Lung (tissue), 12 donors: ENCODE results near the gene CCNQ. TPM values are rescaled to one million over a fixed set of nuclear protein-coding genes. Genes with fewer than 3 reads are reported as not detected.
A peak's percentile ranks its signal among the peaks of the same experiment; 100 is the strongest.

Source experiments
- ATAC-seq: fragments of 200-7000 bp; cut with Tn5 transposase; one replicate; pipeline ENCODE4 v1.9.1; 2020; ENCODE audit warnings: moderate number of reproducible peaks; ENCODE audit not compliant: insufficient read depth, low FRiP score
- DNase-seq, 3 donors: peaks; one replicate each; pipeline ENCODE4 v3.0.0-alpha.2; 2013 to 2017
- H3K27ac ChIP-seq, 2 donors: one replicate each; pipeline ENCODE4 v1.5.1; 2013; ENCODE audit warnings: mild to moderate bottlenecking in 2 of 2, moderate library complexity in 2 of 2, control low read depth in 1 of 2, inconsistent platforms in 1 of 2, low read depth in 1 of 2, low read length in 1 of 2
- H3K27me3 ChIP-seq, 3 donors: one replicate each; pipeline ENCODE4 v1.5.1; 2013; ENCODE audit warnings: low read length in 2 of 3; ENCODE audit not compliant: control insufficient read depth in 3 of 3, insufficient read depth in 3 of 3
- H3K36me3 ChIP-seq, 4 donors: one replicate each; pipeline ENCODE4 v1.5.1; 2013; ENCODE audit warnings: low read length in 4 of 4, mild to moderate bottlenecking in 1 of 4, moderate library complexity in 1 of 4; ENCODE audit not compliant: control insufficient read depth in 4 of 4, insufficient read depth in 4 of 4
- H3K4me1 ChIP-seq, 5 donors: one replicate each; pipeline ENCODE4 v1.5.1; 2013; ENCODE audit warnings: low read length in 5 of 5, mild to moderate bottlenecking in 2 of 5, moderate library complexity in 1 of 5; ENCODE audit not compliant: control insufficient read depth in 5 of 5, insufficient read depth in 5 of 5
- H3K4me3 ChIP-seq: one replicate; pipeline ENCODE4 v1.5.1; 2013; ENCODE audit warnings: mild to moderate bottlenecking, control low read depth, moderate library complexity
- H3K9ac ChIP-seq, 2 donors: one replicate each; pipeline ENCODE4 v1.5.1; 2013; ENCODE audit warnings: low read length in 2 of 2, control low read depth in 1 of 2; ENCODE audit not compliant: insufficient read depth in 1 of 2
- H3K9me3 ChIP-seq, 4 donors: one replicate each; pipeline ENCODE4 v1.5.1; 2013; ENCODE audit warnings: low read length in 3 of 4, mild to moderate bottlenecking in 1 of 4, moderate library complexity in 1 of 4; ENCODE audit not compliant: control insufficient read depth in 4 of 4, insufficient read depth in 3 of 4
- CTCF ChIP-seq: IDR thresholded peaks from 2 replicates; pipeline ENCODE4 v1.5.1; 2012; ENCODE audit warnings: mild to moderate bottlenecking; ENCODE audit errors: control extremely low read depth, extremely low read depth
- WGBS, 2 donors: extraction: QIAGEN DNeasy Blood & Tissue Kit; methylation state at CpG; one replicate each; pipeline ENCODE4 v1.1.7; 2013; 5-methylcytosine and 5-hydroxymethylcytosine counted together
- polyA plus RNA-seq, 2 donors: library from polyadenylated mRNA; stranded (reverse); fragments of 200-250 nt; gene quantifications; one replicate each; pipeline ENCODE4 v1.2.1, GENCODE V29; 2013
- total RNA-seq, 2 donors: library from RNA; depleted of rRNA in 1 of 2; stranded (reverse); fragments of >200 nt in 1 of 2; gene quantifications; one replicate each; pipeline ENCODE4 v1.2.1, GENCODE V29; 2014 to 2021
- donor health status: control.
- donor health status: control.
- donor health status: Bipolar disorder and iron deficiency.
- donor health status: healthy.
- donor health status: DM: yes; HTN: yes; CAD: no.

CCNQ gene
- total and polyA plus RNA-seq, 4 donors, result 14.2 to 46.4 (median 24.9) TPM

- peaks cover 0 to 16% (median 4%) of the 10 kb centered on the region in 5 donors for H3K4me1 ChIP-seq
- H3K36me3 ChIP-seq, result no peaks in the 10 kb centered on the region
- WGBS, 2 donors, result 90 to 98% methylated on average over 15 to 19 of the region's 19 CpGs
- no peak overlapping the region for H3K9ac ChIP-seq
- no peak overlapping the region for H3K4me3 ChIP-seq
- no peak for ATAC-seq
- H3K9me3 ChIP-seq, result peaks cover 0 to 7% (median 0%) of the 10 kb centered on the region in 4 donors
- TF ChIP-seq CTCF, result no peak
- H3K27ac ChIP-seq, result no peak overlapping the region
- DNase-seq, result no peak
- peaks cover 0 to 3% (median 0%) of the 10 kb centered on the region in 3 donors for H3K27me3 ChIP-seq
Measured at GRCh38 chrX:153631907-153632594, 33.1 kb upstream of the CCNQ start.

DNA sequence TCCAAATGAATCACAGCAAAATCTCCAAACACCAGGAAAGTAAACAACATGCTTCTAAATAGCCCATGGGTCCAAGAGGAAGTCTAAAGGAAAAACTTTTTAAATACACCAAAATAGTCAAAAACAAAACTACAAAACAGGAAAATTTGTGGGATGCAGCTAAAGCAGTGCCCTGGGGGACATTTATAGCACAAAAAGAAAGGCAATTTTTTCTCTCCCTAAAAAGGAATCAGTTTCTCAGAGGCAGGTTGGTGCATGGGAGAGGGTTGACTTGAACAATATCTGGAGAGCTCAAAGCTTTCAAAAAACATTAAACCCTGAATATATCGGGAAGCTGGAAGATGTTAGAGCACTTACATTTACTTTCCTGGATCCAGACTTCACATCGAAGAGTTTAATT lies 32.4 kb upstream of the CCNQ start:
- H3K9ac ChIP-seq, result no peak overlapping the region
- no peak overlapping the region for H3K27ac ChIP-seq
- H3K4me1 ChIP-seq, result peaks cover 0 to 16% (median 4%) of the 10 kb centered on the region in 5 donors
- WGBS, 2 donors, result 90 to 100% methylated on average over 2 of the region's 2 CpGs
- no peak overlapping the region for H3K4me3 ChIP-seq
- ATAC-seq, result no peak
- H3K27me3 ChIP-seq, result peaks cover 0 to 3% (median 0%) of the 10 kb centered on the region in 3 donors
- TF ChIP-seq CTCF, result no peak
- peaks cover 0 to 7% (median 0%) of the 10 kb centered on the region in 4 donors for H3K9me3 ChIP-seq
- no peaks in the 10 kb centered on the region for H3K36me3 ChIP-seq
- DNase-seq, result no peak

DNA sequence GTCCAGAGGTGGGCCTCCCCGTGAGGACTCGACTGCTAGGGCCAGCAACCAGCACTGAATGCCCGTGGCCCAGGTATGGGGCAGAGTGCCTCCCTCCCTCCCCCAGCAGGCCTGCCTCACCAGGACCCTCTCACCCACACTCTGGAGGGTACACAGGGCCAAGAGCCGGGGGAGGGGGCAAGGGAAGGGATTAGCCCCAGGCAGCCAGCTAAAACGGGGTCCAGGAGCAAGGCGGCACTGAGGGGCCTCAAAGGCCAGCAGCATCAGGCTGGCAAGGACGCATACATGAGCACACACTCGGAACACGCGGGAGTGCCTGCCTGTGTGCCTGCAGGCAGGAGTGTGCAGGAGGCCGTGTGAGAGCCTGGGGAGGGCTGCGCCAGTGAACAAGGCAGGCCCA lies 29.7 kb upstream of the CCNQ start:
- H3K9ac ChIP-seq, result no peak overlapping the region
- DNase-seq, result peak in 1 of 3 donors; percentile 8

More for the DNA sequence above, 29.7 kb upstream of the CCNQ start:
- 84 to 90% methylated on average over 11 to 12 of the region's 12 CpGs for WGBS, 2 donors
- peaks cover 0 to 7% (median 0%) of the 10 kb centered on the region in 4 donors for H3K9me3 ChIP-seq
- H3K4me1 ChIP-seq, result peaks cover 0 to 7% (median 0%) of the 10 kb centered on the region in 5 donors
- no peak overlapping the region for H3K27ac ChIP-seq
- H3K4me3 ChIP-seq, result no peak overlapping the region
- peaks cover 0 to 3% (median 0%) of the 10 kb centered on the region in 3 donors for H3K27me3 ChIP-seq
- no peaks in the 10 kb centered on the region for H3K36me3 ChIP-seq
- TF ChIP-seq CTCF, result no peak
- ATAC-seq, result no peak
